ENCODE measurements around the gene BANK1.

Gene BANK1

DNA sequence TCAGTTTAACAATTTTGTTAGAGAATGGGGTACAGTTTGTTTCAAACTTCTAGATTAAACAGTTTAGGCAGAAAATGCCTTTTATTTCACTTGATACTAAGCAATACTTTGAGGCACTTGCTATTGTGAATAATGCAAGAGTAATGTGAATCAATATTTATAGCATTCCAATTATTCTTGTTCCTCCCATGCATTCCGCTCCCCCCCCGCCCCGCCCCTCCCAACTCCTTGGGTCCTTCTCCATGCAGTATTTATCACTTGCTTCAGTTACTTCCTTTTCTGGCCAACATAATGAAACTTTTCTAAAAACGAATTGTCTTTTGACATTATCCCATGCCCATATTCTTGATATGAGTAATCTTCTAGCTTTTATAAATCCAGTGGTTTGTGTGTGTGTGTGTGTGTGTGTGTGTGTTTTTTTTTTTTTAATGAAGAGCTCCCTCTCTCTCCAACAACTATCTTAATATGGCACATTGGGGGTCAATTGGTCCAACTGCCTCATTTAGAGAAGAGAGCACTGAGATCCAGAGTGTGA is 1.6 kb downstream of the BANK1 start:
- H3K27me3 Mint-ChIP-seq, result no peaks in the 10 kb centered on the region
- peaks cover 27% of the 10 kb centered on the region for H3K36me3 Mint-ChIP-seq
- H3K4me3 Mint-ChIP-seq, result peak overlapping the region; percentile 98
- H3K9me3 Mint-ChIP-seq, result peaks cover 2% of the 10 kb centered on the region
- no peak for ATAC-seq (ENCODE audit: low read depth)
- H3K27ac Mint-ChIP-seq, result peak overlapping the region; percentile 91
- peaks cover 28% of the 10 kb centered on the region for H3K4me1 Mint-ChIP-seq
- no peak for DNase-seq (ENCODE audit: low spot score in 2 of 2)

DNA sequence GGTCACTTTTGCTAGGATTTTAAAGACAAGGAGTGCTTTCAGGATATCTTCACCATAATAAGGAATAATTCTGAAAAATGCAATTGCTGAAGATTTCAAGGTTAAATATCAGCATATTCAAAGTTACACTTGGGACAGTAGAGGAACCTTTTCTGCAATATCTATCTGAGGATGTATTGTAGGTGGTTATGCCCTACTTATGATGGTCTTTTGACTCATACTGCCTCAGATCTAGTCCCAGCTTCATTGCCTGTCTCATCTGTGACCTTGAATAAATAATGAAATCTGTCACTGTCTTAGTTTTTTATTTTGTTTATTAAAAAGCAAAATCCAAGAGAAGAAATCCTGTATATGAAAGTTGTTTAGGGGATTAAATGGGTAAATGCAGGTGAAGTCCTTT is 2.9 kb downstream of the BANK1 start:
- ATAC-seq (ENCODE audit: low read depth) (no peak), DNase-seq (ENCODE audit: low spot score in 2 of 2) (no peak)
- Mint-ChIP-seq H3K4me1 (peaks cover 36% of the 10 kb centered on the region), H3K4me3 (peak overlapping the region; percentile 92), H3K27me3 (no peaks in the 10 kb centered on the region), H3K27ac (peak overlapping the region; percentile 91), H3K36me3 (peaks cover 34% of the 10 kb centered on the region), H3K9me3 (peaks cover 7% of the 10 kb centered on the region)

DNA sequence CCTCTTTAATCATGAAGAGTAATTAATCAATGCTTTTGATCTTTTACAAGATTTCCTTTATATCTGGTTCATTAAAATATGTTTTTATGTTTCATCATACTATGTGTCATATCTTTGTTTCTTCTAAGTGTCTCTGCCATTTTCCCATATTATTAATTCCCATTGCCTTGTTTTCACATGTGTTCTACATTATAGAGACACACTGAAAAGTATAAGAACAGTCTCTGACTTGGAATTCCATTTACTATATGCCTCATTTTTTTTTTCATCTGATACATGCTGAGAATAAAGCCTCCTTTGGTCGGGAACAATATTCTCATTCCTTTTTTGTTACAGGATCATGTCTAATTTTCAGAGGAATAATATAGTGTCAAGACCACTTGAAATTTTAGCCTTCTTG is 4.3 kb downstream of the BANK1 start:
- H3K27me3 Mint-ChIP-seq, result no peaks in the 10 kb centered on the region
- ATAC-seq (ENCODE audit: low read depth) (no peak), DNase-seq (ENCODE audit: low spot score in 2 of 2) (no peak)
- H3K4me1 Mint-ChIP-seq, result peaks cover 34% of the 10 kb centered on the region
- peak overlapping the region; percentile 91 for H3K27ac Mint-ChIP-seq
- H3K36me3 Mint-ChIP-seq, result peaks cover 42% of the 10 kb centered on the region
- peak overlapping the region; percentile 74 for H3K4me3 Mint-ChIP-seq
- peaks cover 9% of the 10 kb centered on the region for H3K9me3 Mint-ChIP-seq

DNA sequence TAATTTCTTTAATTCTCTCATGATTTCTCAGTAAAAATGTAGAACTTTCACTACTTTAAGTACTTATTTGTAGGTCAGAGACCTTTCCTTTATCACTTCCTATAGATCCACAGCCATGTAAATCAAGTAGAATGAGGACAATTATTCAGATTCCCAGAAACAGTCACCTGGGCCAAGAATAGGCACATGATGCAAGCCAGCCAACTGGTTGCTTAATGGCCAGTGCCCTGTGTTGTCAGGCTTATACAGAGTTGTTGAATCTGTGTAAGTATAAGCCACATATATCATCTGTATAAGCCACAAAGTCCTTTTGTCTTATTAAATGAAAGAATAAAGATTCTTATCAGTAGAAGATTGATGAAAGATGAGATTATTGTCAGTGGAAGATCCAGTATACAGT is 5.2 kb downstream of the BANK1 start:
- peak overlapping the region; percentile 91 for H3K27ac Mint-ChIP-seq
- peaks cover 47% of the 10 kb centered on the region for H3K36me3 Mint-ChIP-seq
- peaks cover 36% of the 10 kb centered on the region for H3K4me1 Mint-ChIP-seq
- DNase-seq (ENCODE audit: low spot score in 2 of 2), result no peak
- H3K4me3 Mint-ChIP-seq, result peak overlapping the region; percentile 74
- H3K9me3 Mint-ChIP-seq, result peaks cover 9% of the 10 kb centered on the region
- H3K27me3 Mint-ChIP-seq, result no peaks in the 10 kb centered on the region
- ATAC-seq (ENCODE audit: low read depth), result no peak

DNA sequence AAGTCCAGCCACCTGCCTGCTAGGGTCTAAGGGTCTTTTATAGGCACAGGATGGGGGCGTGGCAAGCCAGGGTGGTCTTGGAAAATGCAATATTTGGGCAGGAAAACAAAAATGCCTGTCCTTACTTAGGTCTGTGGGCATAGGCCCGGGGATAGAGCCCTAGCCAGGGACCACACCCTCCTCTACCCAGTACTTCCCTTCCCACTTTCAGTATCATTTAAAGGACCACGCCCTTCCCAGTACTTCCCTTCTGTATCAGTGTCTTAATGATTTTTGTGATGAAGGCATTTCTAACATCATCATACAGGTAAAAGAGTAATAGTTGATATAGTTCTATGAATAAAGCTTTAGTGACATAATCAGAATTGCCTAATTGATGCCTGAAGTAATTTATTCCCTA is 11.4 kb downstream of the BANK1 start:
- Mint-ChIP-seq H3K27ac (peak overlapping the region; percentile 87), H3K27me3 (no peaks in the 10 kb centered on the region), H3K36me3 (peaks cover 37% of the 10 kb centered on the region), H3K4me1 (peaks cover 43% of the 10 kb centered on the region), H3K4me3 (peak overlapping the region; percentile 84), H3K9me3 (peaks cover 13% of the 10 kb centered on the region)
- ATAC-seq (ENCODE audit: low read depth), result peak; percentile 70
- DNase-seq (ENCODE audit: low spot score in 2 of 2), result peak; percentile 20 to 53

DNA sequence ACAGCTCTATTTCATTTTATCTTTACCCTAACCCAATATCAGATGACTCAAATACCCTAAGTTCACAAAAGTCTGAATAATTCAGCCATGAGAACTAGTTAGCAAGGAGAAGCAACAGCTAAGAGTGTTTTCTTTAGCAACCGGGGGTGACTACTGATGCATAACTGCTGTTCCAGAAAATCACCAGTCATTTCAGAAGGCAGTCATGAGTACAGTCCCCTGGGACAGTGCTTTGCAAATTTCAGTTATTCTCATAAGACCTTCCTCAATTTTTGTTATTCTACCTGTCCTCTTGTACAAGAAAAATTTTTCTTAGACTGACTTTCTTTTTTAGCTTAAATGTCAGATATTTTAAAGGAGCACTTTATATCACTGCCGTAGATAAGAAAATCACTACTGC is 16.4 kb downstream of the BANK1 start:
- Mint-ChIP-seq H3K4me3 (peak overlapping the region; percentile 71), H3K36me3 (peaks cover 31% of the 10 kb centered on the region), H3K4me1 (peaks cover 48% of the 10 kb centered on the region), H3K9me3 (peaks cover 11% of the 10 kb centered on the region), H3K27ac (peak overlapping the region; percentile 98), H3K27me3 (no peaks in the 10 kb centered on the region)
- DNase-seq (ENCODE audit: low spot score in 2 of 2), result peak; percentile 41 to 81
- peak; percentile 90 for ATAC-seq (ENCODE audit: low read depth)

DNA sequence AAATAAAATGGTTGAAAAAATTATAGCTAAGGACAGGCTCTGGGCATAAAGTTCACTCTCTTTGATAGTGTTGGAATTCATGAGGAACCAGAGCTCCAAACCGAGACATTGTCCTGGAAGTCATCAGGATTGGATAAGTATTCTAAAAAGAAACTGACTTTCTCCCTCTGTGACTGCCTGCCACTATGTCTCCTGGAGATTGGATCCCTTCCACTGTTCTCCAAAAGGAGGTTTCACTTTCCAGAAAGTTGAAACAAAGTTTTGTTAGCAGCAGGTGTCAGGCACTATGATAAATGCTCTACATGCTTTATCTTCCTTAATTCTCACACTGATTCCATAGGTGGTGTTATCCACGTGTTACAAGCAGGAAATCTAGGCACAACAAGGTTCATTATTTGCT is 16.8 kb downstream of the BANK1 start:
- H3K27ac Mint-ChIP-seq, result peak overlapping the region; percentile 98
- H3K36me3 Mint-ChIP-seq, result peaks cover 31% of the 10 kb centered on the region
- peak; percentile 48 for ATAC-seq (ENCODE audit: low read depth)
- H3K4me1 Mint-ChIP-seq, result peaks cover 45% of the 10 kb centered on the region
- peak overlapping the region; percentile 71 for H3K4me3 Mint-ChIP-seq
- H3K27me3 Mint-ChIP-seq, result no peaks in the 10 kb centered on the region
- peaks cover 11% of the 10 kb centered on the region for H3K9me3 Mint-ChIP-seq
- peak; percentile 25 to 28 for DNase-seq (ENCODE audit: low spot score in 2 of 2)

DNA sequence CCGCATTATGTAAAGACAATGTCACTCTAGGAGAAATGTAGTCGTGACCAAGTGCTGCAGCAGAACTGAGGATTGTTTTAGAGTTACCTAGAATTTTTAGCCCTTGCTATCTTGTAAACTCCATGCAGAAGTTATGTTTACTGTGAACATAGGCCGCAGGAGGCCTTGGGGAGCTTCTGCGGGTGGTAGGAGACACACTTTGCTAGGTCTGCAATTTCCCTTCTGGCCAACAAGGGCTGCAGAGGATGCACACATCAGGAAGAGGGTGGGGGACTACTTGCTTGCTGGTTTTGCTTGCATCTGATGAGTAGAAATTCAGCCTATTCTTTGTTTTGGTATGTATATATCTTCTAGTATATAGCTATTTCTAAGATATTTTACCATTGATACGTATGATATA is 23.1 kb downstream of the BANK1 start:
- peak overlapping the region; percentile 95 for H3K27ac Mint-ChIP-seq
- H3K36me3 Mint-ChIP-seq, result peaks cover 36% of the 10 kb centered on the region
- H3K4me3 Mint-ChIP-seq, result peak overlapping the region; percentile 92
- ATAC-seq (ENCODE audit: low read depth), result peak; percentile 99
- H3K27me3 Mint-ChIP-seq, result no peaks in the 10 kb centered on the region
- H3K4me1 Mint-ChIP-seq, result peaks cover 36% of the 10 kb centered on the region
- H3K9me3 Mint-ChIP-seq, result peaks cover 4% of the 10 kb centered on the region
- DNase-seq (ENCODE audit: low spot score in 2 of 2), result peak; percentile 56 to 66

DNA sequence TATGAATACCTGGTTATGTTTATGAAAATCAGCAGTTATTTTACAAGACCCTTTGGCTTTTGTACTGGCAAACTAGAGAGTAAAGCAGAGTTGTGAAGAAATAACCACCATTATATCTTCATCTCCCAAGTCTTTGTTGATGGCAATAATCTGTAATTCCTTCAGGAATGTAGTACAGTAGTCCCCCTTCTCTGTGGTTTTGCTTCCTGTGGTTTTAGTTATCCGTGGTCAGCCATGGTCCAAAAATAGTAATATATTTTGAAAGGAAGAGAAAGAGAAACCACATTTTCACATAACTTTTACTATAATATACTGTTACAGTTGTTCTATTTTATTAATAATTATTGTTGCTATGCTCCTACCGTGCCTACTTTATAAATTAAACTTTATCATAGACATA is 27.8 kb downstream of the BANK1 start:
- Mint-ChIP-seq H3K27me3 (no peaks in the 10 kb centered on the region), H3K4me1 (peaks cover 48% of the 10 kb centered on the region), H3K4me3 (peak overlapping the region; percentile 67), H3K9me3 (peaks cover 7% of the 10 kb centered on the region), H3K36me3 (peaks cover 55% of the 10 kb centered on the region), H3K27ac (peak overlapping the region; percentile 84)
- DNase-seq (ENCODE audit: low spot score in 2 of 2), result no peak
- no peak for ATAC-seq (ENCODE audit: low read depth)

DNA sequence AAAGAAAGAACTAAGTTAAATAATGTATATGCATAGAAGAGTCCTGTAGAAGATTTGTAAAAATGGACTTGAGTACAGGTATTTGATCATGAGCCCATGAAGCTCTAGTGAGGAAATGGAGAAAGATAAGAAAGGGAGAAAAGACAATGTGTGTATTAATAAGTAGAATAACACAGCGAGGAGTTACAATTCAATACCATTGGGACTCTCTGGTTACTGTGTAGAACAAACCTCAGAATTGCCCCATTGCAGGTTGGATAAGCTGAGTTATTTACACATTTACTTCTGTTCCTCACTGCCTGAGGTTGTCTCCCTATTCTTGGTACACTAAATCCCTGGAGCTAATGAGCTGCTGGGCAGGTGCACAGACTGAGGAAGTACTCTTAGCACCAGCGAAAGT is 33.3 kb downstream of the BANK1 start:
- H3K36me3 Mint-ChIP-seq, result peaks cover 38% of the 10 kb centered on the region
- peak overlapping the region; percentile 55 for H3K4me3 Mint-ChIP-seq
- ATAC-seq (ENCODE audit: low read depth), result peak; percentile 39
- H3K27me3 Mint-ChIP-seq, result no peaks in the 10 kb centered on the region
- peaks cover 7% of the 10 kb centered on the region for H3K9me3 Mint-ChIP-seq
- peak overlapping the region; percentile 86 for H3K27ac Mint-ChIP-seq
- DNase-seq (ENCODE audit: low spot score in 2 of 2), result no peak
- H3K4me1 Mint-ChIP-seq, result peaks cover 51% of the 10 kb centered on the region

DNA sequence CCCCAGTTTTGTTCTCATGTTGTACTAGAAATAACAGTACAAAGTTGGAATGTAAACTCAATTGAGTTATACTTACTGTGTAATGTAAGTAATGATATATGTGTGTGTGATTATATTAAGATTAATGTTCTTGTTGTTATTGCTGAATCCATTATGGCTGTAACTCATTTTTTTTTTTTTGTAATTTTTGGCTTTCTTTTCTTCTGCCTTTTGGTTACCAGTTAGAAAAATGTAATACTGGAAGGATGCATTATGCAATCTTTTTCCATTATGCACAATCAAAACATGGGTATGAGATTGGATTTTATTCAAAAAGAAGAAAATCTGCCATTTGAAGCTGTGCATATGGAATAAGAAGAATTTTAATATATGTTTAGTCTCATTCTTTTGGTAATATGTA is 34.0 kb downstream of the BANK1 start:
- Mint-ChIP-seq H3K4me3 (peak overlapping the region; percentile 55), H3K4me1 (peaks cover 49% of the 10 kb centered on the region), H3K36me3 (peaks cover 40% of the 10 kb centered on the region), H3K27me3 (no peaks in the 10 kb centered on the region), H3K9me3 (peaks cover 7% of the 10 kb centered on the region), H3K27ac (peak overlapping the region; percentile 86)
- DNase-seq (ENCODE audit: low spot score in 2 of 2) (no peak), ATAC-seq (ENCODE audit: low read depth) (no peak)

DNA sequence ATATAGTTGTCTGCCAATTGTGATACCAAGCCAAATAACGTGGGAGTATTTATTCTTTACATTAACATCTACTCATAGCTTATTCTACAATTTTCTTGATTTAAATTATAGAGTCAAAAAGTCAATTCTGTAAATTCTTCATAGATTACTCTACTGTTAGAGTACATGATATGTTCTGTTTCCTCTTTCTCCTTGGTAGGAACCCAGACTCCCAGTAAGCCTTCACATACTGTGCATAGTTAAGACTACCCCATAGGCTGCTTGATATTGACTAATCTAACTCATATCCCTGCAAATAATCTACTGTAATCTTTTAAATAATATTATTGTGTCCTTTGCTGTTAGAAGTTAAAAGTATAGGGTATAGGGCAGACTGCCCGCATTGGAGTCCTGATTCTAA is 35.4 kb downstream of the BANK1 start:
- peak overlapping the region; percentile 84 for H3K27ac Mint-ChIP-seq
- peaks cover 5% of the 10 kb centered on the region for H3K9me3 Mint-ChIP-seq
- H3K4me1 Mint-ChIP-seq, result peaks cover 39% of the 10 kb centered on the region
- H3K36me3 Mint-ChIP-seq, result peaks cover 34% of the 10 kb centered on the region
- H3K27me3 Mint-ChIP-seq, result no peaks in the 10 kb centered on the region
- H3K4me3 Mint-ChIP-seq, result no peak overlapping the region
- DNase-seq (ENCODE audit: low spot score in 2 of 2) (no peak), ATAC-seq (ENCODE audit: low read depth) (peak; percentile 65)

DNA sequence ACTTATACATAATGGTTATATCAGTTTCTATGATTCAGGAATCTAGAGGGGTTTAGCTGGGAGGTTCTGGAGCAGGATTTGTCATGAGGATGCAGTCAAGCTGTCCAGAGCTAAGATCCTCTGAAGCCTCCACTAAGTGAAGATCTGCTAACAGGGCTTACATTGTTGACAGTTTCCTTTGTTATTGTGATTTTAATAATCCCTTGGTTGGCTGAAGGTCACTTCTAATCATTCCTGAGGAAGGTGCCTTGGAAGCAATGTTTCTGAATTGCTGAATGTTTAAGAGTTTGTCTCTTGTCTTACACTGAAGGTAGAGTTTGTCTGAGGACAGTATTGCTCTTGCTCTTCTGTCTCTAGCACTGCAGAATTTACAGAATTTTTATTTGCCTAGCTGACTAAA is 41.3 kb downstream of the BANK1 start:
- peak overlapping the region; percentile 89 for H3K27ac Mint-ChIP-seq
- H3K4me3 Mint-ChIP-seq, result peak overlapping the region; percentile 79
- peaks cover 1% of the 10 kb centered on the region for H3K9me3 Mint-ChIP-seq

DNA sequence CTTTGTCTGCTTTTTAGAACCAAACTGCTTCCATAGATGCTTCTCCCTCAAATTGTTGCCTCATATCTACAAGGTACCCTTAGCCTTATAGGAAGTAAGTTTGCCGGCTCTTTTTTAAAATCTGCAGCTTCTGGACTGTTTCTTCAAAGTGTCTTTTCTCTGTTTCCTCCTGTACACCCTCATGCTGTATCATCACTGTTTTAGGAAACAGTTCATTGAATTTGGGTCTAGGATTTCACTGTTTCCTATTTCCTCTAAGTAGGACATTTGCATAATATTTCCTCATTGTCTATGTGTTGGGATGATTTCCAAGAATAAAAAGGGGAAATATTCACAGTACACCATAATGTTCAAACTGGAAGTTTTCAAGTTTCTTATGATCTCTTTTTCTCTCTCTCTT is 43.0 kb downstream of the BANK1 start:
- peaks cover 1% of the 10 kb centered on the region for H3K9me3 Mint-ChIP-seq
- peak; percentile 51 for ATAC-seq (ENCODE audit: low read depth)
- peak overlapping the region; percentile 79 for H3K4me3 Mint-ChIP-seq
- H3K36me3 Mint-ChIP-seq, result peaks cover 50% of the 10 kb centered on the region
- DNase-seq (ENCODE audit: low spot score in 2 of 2), result no peak
- H3K4me1 Mint-ChIP-seq, result peaks cover 53% of the 10 kb centered on the region
- peak overlapping the region; percentile 89 for H3K27ac Mint-ChIP-seq
- no peaks in the 10 kb centered on the region for H3K27me3 Mint-ChIP-seq

More for the DNA sequence above, 41.3 kb downstream of the BANK1 start:
- Mint-ChIP-seq H3K27me3 (no peaks in the 10 kb centered on the region), H3K4me1 (peaks cover 51% of the 10 kb centered on the region), H3K36me3 (peaks cover 46% of the 10 kb centered on the region)
- ATAC-seq (ENCODE audit: low read depth), result no peak
- no peak for DNase-seq (ENCODE audit: low spot score in 2 of 2)

Measured in memory B cell (primary cell).